ENCODE measurements around the gene NXPH3.

NXPH3 gene

GRCh38 chr17:49545007-49545660, 30.5 kb upstream of the NXPH3 start:
- Mint-ChIP-seq H3K27me3 (ENCODE audit: low read depth) (peaks cover 5% of the 10 kb centered on the region), H3K27ac (peak overlapping the region; percentile 85 to 95 (median 90)), H3K36me3 (ENCODE audit: low read depth) (no peaks in the 10 kb centered on the region), H3K4me3 (no peak overlapping the region), H3K4me1 (peaks cover 55% of the 10 kb centered on the region), H3K9me3 (peaks cover 11% of the 10 kb centered on the region)
- TF ChIP-seq, protein P1, sequence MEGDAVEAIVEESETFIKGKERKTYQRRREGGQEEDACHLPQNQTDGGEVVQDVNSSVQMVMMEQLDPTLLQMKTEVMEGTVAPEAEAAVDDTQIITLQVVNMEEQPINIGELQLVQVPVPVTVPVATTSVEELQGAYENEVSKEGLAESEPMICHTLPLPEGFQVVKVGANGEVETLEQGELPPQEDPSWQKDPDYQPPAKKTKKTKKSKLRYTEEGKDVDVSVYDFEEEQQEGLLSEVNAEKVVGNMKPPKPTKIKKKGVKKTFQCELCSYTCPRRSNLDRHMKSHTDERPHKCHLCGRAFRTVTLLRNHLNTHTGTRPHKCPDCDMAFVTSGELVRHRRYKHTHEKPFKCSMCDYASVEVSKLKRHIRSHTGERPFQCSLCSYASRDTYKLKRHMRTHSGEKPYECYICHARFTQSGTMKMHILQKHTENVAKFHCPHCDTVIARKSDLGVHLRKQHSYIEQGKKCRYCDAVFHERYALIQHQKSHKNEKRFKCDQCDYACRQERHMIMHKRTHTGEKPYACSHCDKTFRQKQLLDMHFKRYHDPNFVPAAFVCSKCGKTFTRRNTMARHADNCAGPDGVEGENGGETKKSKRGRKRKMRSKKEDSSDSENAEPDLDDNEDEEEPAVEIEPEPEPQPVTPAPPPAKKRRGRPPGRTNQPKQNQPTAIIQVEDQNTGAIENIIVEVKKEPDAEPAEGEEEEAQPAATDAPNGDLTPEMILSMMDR (IDR thresholded peaks at IDR 0.05; ENCODE audit: unreplicated experiment in 3 of 3), result no peak

- TF ChIP-seq, protein P1 (IDR thresholded peaks at IDR 0.05; ENCODE audit: unreplicated experiment in 3 of 3), result no peak
- Mint-ChIP-seq H3K36me3 (ENCODE audit: low read depth) (no peaks in the 10 kb centered on the region), H3K27ac (peak overlapping the region; percentile 85 to 95 (median 90)), H3K4me1 (peaks cover 55% of the 10 kb centered on the region), H3K27me3 (ENCODE audit: low read depth) (peaks cover 5% of the 10 kb centered on the region), H3K4me3 (no peak overlapping the region), H3K9me3 (peaks cover 10% of the 10 kb centered on the region)
Observed at GRCh38 chr17:49545806-49546545, 29.7 kb upstream of the NXPH3 start.

GRCh38 chr17:49546546-49547535, 28.8 kb upstream of the NXPH3 start:
- peak overlapping the region in 1 of 3 experiments; percentile 4 for H3K4me3 Mint-ChIP-seq
- H3K27me3 Mint-ChIP-seq (ENCODE audit: low read depth), result peaks cover 5% of the 10 kb centered on the region
- H3K36me3 Mint-ChIP-seq (ENCODE audit: low read depth), result no peaks in the 10 kb centered on the region
- TF ChIP-seq, protein P1 (IDR thresholded peaks at IDR 0.05; ENCODE audit: unreplicated experiment in 3 of 3), result no peak
- peaks cover 5% of the 10 kb centered on the region for H3K9me3 Mint-ChIP-seq
- peaks cover 62% of the 10 kb centered on the region for H3K4me1 Mint-ChIP-seq
- H3K27ac Mint-ChIP-seq, result peak overlapping the region; percentile 82 to 95 (median 90)

- Mint-ChIP-seq H3K4me1 (peaks cover 69% of the 10 kb centered on the region), H3K36me3 (ENCODE audit: low read depth) (no peaks in the 10 kb centered on the region), H3K27ac (peak overlapping the region; percentile 82 to 95 (median 90)), H3K9me3 (no peaks in the 10 kb centered on the region), H3K4me3 (peak overlapping the region in 2 of 3 experiments; percentile 4 to 15), H3K27me3 (ENCODE audit: low read depth) (peaks cover 5% of the 10 kb centered on the region)
- TF ChIP-seq, protein P1 (IDR thresholded peaks at IDR 0.05; ENCODE audit: unreplicated experiment in 3 of 3), result no peak
Observed at GRCh38 chr17:49547566-49547965, 28.1 kb upstream of the NXPH3 start.

- no peaks in the 10 kb centered on the region for H3K9me3 Mint-ChIP-seq
- peaks cover 74% of the 10 kb centered on the region for H3K4me1 Mint-ChIP-seq
- H3K4me3 Mint-ChIP-seq, result no peak overlapping the region
Observed at GRCh38 chr17:49548051-49548505, 27.6 kb upstream of the NXPH3 start.

More at GRCh38 chr17:49548051-49548505, 27.6 kb upstream of the NXPH3 start:
- Mint-ChIP-seq H3K36me3 (ENCODE audit: low read depth) (no peaks in the 10 kb centered on the region), H3K27me3 (ENCODE audit: low read depth) (peaks cover 5% of the 10 kb centered on the region), H3K27ac (peak overlapping the region; percentile 82 to 95 (median 90))
- TF ChIP-seq, protein P1 (IDR thresholded peaks at IDR 0.05; ENCODE audit: unreplicated experiment in 3 of 3), result no peak

All from nephron (organoid).